Ovary (tissue), 9 donors: ENCODE results near the gene PRDM12. TPM values are rescaled to one million over a fixed set of nuclear protein-coding genes. Genes with fewer than 3 reads are reported as not detected.

ENCODE experiments used
- DNase-seq, 5 donors: peaks; one replicate each; pipeline ENCODE4 v3.0.0-alpha.2; 2019 to 2020
- H3K27ac ChIP-seq, 2 donors: fragments of 200-600 bp; one replicate each; pipeline versions ENCODE4 v1.5.1 to v1.8.0; 2019 to 2022
- H3K27me3 ChIP-seq: fragments of 200-600 bp; one replicate; pipeline ENCODE4 v1.8.0; 2022
- H3K36me3 ChIP-seq: fragments of 200-600 bp; sonication (generic); one replicate; pipeline ENCODE4 v1.5.1; 2019
- H3K4me1 ChIP-seq: one replicate; pipeline ENCODE4 v1.8.1; 2013; ENCODE audit warnings: mild to moderate bottlenecking, moderate library complexity; ENCODE audit not compliant: insufficient read depth
- H3K4me3 ChIP-seq: fragments of 200-600 bp; sonication (generic); one replicate; pipeline ENCODE4 v1.5.1; 2017
- H3K9me3 ChIP-seq, 2 donors: fragments of 200-600 bp in 1 of 2; sonication (generic) in 1 of 2; one replicate each; pipeline versions ENCODE4 v1.5.1 to v1.8.1; 2013 to 2019; ENCODE audit warnings: mild to moderate bottlenecking in 1 of 2, moderate library complexity in 1 of 2
- CTCF ChIP-seq, 3 donors: fragments of 450-650 bp in 2 of 3; fragments of 200-600 bp in 1 of 3; IDR thresholded peaks; one replicate each; pipeline versions ENCODE4 v1.5.1 to v1.8.0; 2016 to 2022; ENCODE audit warnings: antibody characterized with exemption in 3 of 3, mild to moderate bottlenecking in 1 of 3
- EP300 ChIP-seq: sonication (generic); formaldehyde crosslinking; IDR thresholded peaks from one replicate; pipeline ENCODE4 v1.6.1; 2017; ENCODE audit warnings: antibody characterized with exemption
- POLR2A ChIP-seq: fragments of 450-650 bp; IDR thresholded peaks from one replicate; pipeline ENCODE4 v1.6.1; 2017; ENCODE audit warnings: antibody characterized with exemption, mild to moderate bottlenecking, moderate library complexity
- WGBS, 3 donors: extraction: QIAGEN DNeasy Blood & Tissue Kit in 1 of 3; methylation state at CpG; one replicate each; pipeline versions ENCODE4 v1.1.5 to v1.1.7; 2013 to 2017; 5-methylcytosine and 5-hydroxymethylcytosine counted together
- intact Hi-C, 4 donors: fragments of 100-400 bp; cut with DNase I; formaldehyde crosslinking; loops; one replicate each; pipeline versions ENCODE4 v1.11.0 to v1.15.1; 2022 to 2023
- polyA plus RNA-seq, 2 donors: library from polyadenylated mRNA; stranded (reverse); fragments of 200-250 nt in 1 of 2; fragments of 350-450 nt in 1 of 2; fragmentation: Illumina TruSeq in 1 of 2; extraction: RNeasy Lipid Tissue Mini Kit (QIAGEN cat#74804) in 1 of 2; gene quantifications; one replicate each; pipeline ENCODE4 v1.2.3, GENCODE V29; 2013 to 2014
- total RNA-seq, 7 donors: library from RNA; depleted of rRNA in 2 of 7; stranded (reverse); fragments of >200 nt in 2 of 7; fragmentation: NEBNext Ultra II Directional in 3 of 7; extraction: Animal tissue kit (Norgen Biotek cat#: 25700) in 3 of 7; gene quantifications; one replicate each; pipeline versions ENCODE4 v1.1.0 to v1.2.4, GENCODE V29; 2016 to 2023
- donor health status: DM: no; HTN: no; CAD: no; lungs with moderate emphysema.
- donor health status: DM: no; HTN: no; CAD: no.
- donor health status: Bipolar disorder and iron deficiency.
- donor health status: DM: yes; HTN: yes; CAD: no.
- donor health status: DM: no; HTN: no; CAD: no.
- donor health status: DM: yes; HTN: yes; CAD: no.

PRDM12 gene
- total and polyA plus RNA-seq, 9 donors = not detected

- H3K27me3 ChIP-seq = no peaks in the 10 kb centered on the region
- no peak for TF ChIP-seq EP300
- no peak for TF ChIP-seq CTCF (IDR thresholded peaks at IDR 0.05)
- TF ChIP-seq POLR2A = no peak
- no peak overlapping the region for H3K4me3 ChIP-seq
- no peaks in the 10 kb centered on the region for H3K36me3 ChIP-seq
- H3K9me3 ChIP-seq = no peaks in the 10 kb centered on the region
- H3K4me1 ChIP-seq = no peaks in the 10 kb centered on the region
- WGBS, 3 donors = 86 to 93% (median 92%) methylated on average over 4 of the region's 4 CpGs
- no peak overlapping the region for H3K27ac ChIP-seq
- intact Hi-C loops = no loop called here
- no peak for DNase-seq
Measured at GRCh38 chr9:130630071-130630450, 34.3 kb upstream of the PRDM12 start.

- Histone ChIP-seq H3K27ac (no peak overlapping the region), H3K9me3 (no peaks in the 10 kb centered on the region), H3K27me3 (no peaks in the 10 kb centered on the region), H3K4me1 (no peaks in the 10 kb centered on the region), H3K4me3 (no peak overlapping the region), H3K36me3 (no peaks in the 10 kb centered on the region)
- DNase-seq = no peak
- 87 to 90% (median 89%) methylated on average over 27 of the region's 27 CpGs for WGBS, 3 donors
- no peak for TF ChIP-seq EP300
- no peak for TF ChIP-seq POLR2A
- no peak for TF ChIP-seq CTCF (IDR thresholded peaks at IDR 0.05)
- intact Hi-C loops = no loop called here
Measured at GRCh38 chr9:130630506-130631330, 33.7 kb upstream of the PRDM12 start.

GRCh38 chr9:130631331-130632080, 32.9 kb upstream of the PRDM12 start:
- DNase-seq = no peak
- no peaks in the 10 kb centered on the region for H3K27me3 ChIP-seq
- WGBS, 3 donors = 89 to 92% (median 92%) methylated on average over 22 of the region's 22 CpGs
- no peak for TF ChIP-seq POLR2A
- TF ChIP-seq EP300 = no peak
- no peak for TF ChIP-seq CTCF (IDR thresholded peaks at IDR 0.05)
- H3K9me3 ChIP-seq = no peaks in the 10 kb centered on the region
- no peak overlapping the region for H3K4me3 ChIP-seq
- no peaks in the 10 kb centered on the region for H3K4me1 ChIP-seq
- intact Hi-C loops = no loop called here
- no peaks in the 10 kb centered on the region for H3K36me3 ChIP-seq
- no peak overlapping the region for H3K27ac ChIP-seq

GRCh38 chr9:130632081-130632710, 32.2 kb upstream of the PRDM12 start:
- DNase-seq = no peak
- H3K36me3 ChIP-seq = no peaks in the 10 kb centered on the region
- TF ChIP-seq POLR2A = no peak
- TF ChIP-seq EP300 = no peak
- no peak for TF ChIP-seq CTCF (IDR thresholded peaks at IDR 0.05)

More at GRCh38 chr9:130632081-130632710, 32.2 kb upstream of the PRDM12 start:
- WGBS, 3 donors = 82 to 87% (median 87%) methylated on average over 13 of the region's 13 CpGs
- intact Hi-C loops = no loop called here
- no peaks in the 10 kb centered on the region for H3K4me1 ChIP-seq
- H3K27ac ChIP-seq = no peak overlapping the region
- H3K27me3 ChIP-seq = no peaks in the 10 kb centered on the region
- no peak overlapping the region for H3K4me3 ChIP-seq
- H3K9me3 ChIP-seq = no peaks in the 10 kb centered on the region
